HG03558 (cell line): ENCODE results near the gene NEFH.
"Not testable (repeated sequence)": the region's sequence is repeated elsewhere in the genome, so short reads cannot be mapped to it uniquely, and the experiment has no call there.

Experiments
- ATAC-seq: cut with Tn5 transposase; IDR thresholded peaks from one replicate; pipeline ENCODE4 v1.9.1; 2021; ENCODE audit warnings: moderate number of reproducible peaks; ENCODE audit not compliant: unreplicated experiment; ENCODE audit errors: extremely low read depth

NEFH gene, protein sequence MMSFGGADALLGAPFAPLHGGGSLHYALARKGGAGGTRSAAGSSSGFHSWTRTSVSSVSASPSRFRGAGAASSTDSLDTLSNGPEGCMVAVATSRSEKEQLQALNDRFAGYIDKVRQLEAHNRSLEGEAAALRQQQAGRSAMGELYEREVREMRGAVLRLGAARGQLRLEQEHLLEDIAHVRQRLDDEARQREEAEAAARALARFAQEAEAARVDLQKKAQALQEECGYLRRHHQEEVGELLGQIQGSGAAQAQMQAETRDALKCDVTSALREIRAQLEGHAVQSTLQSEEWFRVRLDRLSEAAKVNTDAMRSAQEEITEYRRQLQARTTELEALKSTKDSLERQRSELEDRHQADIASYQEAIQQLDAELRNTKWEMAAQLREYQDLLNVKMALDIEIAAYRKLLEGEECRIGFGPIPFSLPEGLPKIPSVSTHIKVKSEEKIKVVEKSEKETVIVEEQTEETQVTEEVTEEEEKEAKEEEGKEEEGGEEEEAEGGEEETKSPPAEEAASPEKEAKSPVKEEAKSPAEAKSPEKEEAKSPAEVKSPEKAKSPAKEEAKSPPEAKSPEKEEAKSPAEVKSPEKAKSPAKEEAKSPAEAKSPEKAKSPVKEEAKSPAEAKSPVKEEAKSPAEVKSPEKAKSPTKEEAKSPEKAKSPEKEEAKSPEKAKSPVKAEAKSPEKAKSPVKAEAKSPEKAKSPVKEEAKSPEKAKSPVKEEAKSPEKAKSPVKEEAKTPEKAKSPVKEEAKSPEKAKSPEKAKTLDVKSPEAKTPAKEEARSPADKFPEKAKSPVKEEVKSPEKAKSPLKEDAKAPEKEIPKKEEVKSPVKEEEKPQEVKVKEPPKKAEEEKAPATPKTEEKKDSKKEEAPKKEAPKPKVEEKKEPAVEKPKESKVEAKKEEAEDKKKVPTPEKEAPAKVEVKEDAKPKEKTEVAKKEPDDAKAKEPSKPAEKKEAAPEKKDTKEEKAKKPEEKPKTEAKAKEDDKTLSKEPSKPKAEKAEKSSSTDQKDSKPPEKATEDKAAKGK

DNA sequence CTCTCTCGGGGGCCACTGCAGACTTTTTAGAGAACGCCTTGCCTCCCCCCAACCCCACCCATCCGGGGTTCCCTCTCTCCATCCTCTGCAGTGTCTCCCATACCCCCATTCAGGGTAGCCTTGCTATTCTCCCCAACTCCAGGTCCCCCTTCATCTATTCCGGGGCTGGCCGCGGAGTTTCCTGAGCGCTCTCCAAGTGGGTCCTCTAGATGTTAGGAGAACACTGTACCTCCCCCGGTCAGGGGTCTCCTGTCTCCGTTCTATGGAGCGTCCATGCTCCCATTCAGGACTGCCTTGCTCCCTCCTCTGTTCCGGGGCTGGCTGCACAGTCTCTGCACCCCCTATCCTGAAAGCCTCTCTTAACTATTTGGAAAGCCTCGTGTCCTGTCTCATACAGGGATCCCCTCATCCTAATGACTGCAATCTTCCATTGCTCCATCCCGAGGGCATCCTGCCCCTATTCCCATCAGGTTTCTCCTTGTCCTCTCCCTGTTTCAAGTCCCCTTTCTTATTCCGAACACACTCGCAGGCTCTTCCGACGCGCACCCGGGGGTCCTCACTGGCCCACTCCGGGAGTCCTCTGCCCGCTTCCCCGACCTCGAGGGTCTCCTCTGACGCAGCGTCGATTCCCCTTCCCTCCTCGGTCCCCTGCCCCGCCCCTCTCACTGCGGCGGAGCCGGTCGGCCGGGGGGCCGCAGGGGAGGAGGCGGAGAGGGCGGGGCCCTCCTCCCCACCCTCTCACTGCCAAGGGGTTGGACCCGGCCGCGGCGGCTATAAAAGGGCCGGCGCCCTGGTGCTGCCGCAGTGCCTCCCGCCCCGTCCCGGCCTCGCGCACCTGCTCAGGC lies at the start of gene NEFH:
TSS of gene NEFH (plus strand) at position 802 of the 845 bp plus-strand sequence. CDS start 45 bp downstream, outside the sequence.
- no peak for ATAC-seq

DNA sequence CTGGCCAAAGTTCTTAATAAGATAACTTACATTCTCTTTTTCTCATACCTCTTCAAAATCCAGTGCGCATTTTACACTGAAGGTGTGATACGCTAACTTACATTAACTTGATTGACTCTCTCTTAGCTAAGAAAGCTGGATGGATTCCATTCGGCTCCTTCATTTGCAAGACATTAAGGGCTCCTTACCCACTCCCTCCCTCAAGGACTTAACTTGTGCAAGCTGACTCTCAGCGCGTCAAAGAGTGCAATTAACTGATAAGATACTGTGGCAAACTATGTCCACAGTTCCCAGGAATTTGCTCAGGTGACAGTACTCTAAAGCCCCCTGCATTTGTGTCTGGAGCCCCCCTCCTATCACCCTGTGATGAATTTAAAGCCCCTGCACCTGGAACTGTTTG lies 48.0 kb upstream of the NEFH start:
- no peak for ATAC-seq

DNA sequence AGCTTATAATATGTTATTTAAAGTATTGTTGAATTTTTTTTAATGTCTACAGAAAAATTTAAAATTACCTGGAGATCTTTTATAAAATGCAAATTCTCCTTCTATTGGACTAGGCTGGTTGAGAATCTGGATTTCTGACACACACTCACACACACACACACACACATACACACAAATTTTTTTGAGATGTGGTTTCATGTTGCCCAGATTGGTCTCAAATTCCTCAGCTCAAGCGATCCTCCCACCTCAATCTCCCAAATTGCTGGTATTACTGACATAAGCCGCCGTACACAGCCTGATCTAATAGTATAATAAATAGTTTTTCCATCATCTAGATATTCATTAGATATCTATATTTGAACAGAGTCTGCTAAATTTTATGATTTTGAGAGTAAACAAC lies 46.2 kb upstream of the NEFH start:
- ATAC-seq, result no peak

DNA sequence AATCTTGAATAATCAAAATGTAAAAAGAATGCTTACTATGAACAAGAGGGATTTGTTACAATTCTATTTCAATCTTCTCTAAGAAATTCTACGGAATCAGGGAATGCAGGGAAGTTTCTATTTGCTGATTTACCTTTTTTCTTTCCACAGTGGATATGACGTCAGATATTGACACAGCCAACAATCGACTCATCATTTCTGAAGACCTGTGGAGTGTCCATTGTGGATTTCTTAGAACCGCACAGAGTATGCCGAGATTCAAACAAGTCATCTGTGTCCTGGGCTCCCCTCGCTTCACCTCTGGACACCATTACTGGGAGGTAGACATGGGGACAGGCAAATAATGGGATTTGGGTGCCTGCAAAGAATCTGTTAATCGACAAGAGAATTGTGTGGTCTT lies 45.7 kb upstream of the NEFH start:
- ATAC-seq, result no peak

DNA sequence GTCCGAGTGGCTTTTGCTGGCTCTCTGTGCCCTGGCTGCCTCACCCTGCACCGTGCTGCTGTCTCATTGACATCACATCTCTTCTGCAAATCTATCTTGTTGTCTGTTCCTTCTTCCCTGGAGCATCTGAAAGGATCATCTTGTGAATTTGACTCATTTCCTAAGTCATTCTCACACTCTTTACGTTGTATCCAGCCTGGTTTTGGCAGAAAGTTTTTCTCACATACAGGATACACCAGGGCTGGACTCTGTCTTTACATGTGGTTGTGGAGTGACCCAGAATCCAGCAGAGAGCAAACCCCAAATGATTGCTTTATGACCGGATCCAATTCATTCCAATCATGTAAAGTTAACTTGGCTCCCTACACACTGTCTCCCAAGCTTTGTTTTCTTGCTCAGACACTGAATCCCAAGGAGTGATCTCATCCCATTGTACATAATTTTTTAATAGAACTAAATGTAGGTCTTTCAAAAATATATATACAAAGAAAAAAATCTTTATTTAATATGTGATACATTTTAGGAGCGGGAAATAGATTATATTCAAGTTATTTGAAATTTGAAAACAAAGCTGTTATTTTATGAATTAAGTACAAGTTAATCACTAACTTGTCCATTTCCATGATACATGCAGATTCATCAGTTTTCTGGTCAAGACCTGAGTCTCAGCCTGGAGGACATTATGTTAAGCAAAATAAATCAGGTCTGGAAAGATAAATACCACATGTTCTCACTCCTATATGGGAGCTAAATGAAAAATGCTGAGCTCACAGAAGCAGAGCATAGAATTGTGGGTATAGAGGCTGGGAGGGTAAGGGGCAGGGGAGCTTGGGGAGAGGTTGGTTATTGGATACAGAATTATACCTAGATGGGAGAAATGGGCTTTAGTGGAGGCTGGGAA lies 44.5 kb upstream of the NEFH start:
- ATAC-seq, result no peak

DNA sequence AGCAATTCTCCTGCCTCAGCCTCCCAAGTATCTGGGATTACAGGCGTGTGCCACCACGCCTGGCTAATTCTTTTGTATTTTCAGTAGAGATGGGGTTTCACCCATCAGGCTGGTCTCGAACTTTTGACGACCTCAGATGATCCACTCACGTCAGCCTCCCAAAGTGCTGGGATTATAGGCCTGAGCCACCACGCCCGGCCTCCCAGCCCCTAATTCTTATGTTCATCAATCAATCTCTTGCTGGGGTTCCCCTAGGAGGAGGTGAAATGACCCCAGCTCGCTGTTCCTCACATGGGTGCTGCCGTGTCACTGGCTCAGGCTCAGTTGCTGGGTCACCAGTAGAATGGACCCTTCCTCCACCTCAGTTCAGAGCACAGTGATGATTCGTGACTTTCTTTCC lies 41.7 kb upstream of the NEFH start, which contains the start of gene RFPL1:
TSS of gene RFPL1 (plus strand) at position 301 of the 400 bp plus-strand sequence.
- not testable (repeated sequence) for ATAC-seq

DNA sequence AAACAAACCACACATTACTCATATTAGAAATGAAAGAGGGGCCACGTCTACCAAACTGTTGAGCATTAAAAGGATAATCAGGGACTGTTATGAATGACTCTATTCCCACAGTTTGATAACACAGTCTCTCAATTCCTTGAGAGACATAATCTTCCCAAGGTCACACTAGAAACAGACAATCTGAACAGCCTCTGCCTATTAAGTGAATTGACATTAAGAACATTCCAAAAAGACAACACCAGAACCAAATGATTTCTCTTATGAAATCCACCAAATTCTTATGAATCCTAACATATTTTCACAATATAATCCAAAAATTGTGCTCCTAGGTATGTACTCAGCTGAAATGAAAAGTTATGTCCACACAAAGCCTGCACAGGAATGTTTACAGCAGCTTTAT lies 37.0 kb upstream of the NEFH start:
- ATAC-seq, result no peak

DNA sequence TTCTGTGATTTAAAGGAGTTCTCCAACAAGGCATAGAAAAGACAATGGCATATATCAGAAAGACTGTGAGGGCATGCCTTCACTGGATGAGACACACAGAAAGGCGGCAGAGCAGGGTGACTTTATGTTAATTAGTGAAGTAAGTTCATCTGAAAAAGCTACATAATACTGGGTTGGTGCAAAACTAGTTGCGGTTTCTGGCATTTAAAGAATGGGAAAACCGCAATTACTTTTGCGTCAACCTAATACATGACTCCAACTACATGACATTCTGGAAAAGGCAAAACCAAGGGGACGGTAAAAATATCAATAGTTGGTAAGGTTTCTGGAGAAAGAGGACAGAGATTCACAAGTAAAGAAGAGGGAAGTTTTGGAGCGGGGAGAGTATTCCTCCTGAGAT lies 36.6 kb upstream of the NEFH start:
- ATAC-seq, result no peak

DNA sequence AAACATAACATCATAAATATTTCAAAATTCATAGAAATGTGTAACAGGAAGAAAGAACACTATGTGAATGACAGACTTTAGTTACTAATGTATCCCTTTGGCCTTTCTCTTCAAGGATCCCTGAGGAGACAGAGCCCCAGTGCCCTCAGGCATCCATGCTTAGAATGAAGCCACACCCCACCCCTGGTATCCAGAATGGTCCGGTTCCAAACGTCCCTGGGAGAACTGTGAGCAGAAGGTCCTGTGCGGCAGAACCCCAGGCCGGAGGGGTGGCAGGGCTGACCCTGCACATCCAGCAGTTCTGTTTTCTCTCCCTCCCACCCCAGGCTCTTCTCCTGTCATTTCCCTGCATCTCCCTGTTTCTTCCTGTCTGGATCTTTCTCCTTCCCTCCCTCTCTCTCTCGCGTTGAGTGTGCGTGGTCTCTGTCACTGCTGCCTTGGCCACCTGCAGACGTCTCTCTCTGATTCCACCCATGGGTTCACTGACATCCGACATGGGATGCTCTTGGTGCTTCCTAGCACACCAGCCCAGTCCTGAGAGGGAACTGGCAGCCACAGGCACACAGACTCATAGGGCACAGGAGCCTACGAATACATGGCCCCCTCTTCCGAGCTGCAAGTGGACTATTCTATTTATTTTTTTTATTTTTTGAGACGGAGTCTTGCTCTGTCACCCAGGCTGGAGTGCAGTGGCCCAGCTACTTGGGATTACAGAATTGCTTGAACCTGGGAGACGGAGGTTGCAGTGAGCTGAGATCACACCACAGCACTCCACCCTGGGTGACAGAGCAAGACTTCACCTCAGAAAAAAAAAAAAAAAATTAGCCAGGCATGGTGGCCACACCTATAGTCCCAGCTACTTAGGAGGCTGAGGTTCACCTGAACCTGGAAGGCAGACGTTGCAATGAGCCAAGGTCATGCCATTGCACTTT lies 35.9 kb upstream of the NEFH start:
- ATAC-seq, result no peak

DNA sequence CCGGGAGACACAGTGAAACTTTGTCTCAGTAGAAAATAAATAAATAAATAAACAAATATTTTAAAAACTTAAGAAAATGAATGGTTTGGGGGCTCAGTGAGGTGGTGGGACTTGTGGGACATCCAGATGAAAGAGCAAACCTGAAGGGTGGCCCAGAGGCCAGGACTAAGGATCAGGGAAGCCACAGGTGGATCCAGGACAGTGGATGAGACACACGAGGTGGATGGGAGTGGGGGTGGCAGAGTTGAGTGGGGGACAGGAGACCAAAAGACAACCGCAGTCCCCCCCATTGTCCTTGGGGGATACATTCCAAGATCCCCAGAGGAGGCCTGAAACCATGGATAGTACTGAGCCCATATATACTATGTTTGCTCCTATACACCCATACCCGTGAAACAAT lies 34.5 kb upstream of the NEFH start:
- ATAC-seq, result no peak

DNA sequence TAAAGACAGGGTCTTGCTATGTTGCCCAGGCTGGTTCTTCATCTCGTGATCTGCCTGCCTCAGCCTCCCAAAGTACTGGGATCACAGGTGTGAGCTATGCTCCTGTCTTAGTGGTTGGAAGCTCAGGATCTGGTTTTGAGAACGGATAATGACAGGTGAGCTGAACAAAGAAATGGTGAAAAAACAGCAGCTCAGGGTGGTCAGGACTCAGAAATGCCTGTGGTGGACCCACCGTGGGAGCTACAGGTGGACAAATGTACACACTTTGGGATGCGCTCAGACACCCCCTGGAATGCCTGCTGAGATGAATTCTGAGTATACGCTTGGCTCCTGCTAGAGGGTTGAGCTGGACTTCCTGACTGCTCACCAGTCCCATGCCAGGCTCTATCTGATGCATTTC lies 32.1 kb upstream of the NEFH start:
- ATAC-seq, result no peak

DNA sequence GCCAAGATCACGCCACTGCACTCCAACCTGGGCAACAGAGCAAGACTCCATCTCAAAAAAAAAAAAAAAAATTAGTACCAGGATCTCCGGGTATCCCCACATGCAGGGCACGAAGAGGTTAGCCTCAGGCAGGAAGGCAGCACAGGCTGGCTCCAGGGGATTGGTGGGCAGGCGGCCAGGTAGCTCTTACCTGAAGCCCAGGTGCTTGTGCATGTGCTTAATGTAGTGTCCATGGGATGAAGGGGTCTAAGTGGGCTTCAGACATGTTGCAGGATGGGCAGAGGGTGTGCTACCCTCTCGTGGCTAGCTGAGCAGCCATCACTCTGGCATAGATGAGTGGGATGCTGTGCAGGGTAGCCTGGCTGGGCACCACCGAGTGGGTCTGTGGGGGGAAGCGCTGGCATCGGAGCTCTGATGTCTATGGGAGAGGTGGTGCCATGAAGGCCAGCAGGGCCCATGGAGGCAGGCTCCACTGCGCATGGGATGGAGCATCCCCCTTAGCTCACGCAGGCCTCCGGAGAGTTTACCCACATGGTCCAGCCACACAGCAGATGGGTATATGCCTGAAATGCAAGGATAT lies 30.6 kb upstream of the NEFH start:
- no peak for ATAC-seq

DNA sequence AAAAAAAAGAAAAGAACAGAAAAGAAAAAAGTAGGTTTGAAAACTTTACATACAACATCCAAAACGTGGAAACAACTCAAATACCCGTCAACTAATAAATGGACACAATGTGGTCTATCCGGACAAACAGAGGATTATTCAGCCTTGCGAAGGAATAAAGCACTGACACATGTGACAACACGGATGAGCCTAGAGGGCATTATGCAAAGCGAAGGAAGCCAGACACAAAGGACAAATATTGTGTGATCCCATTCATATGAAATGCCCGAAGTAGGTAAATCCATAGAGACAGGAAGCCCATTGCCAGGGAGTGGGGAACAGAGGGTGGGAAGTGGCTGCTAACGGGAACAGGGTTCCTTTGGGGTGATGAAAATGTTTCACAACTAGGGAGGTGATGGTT lies 29.8 kb upstream of the NEFH start:
- ATAC-seq, result no peak

DNA sequence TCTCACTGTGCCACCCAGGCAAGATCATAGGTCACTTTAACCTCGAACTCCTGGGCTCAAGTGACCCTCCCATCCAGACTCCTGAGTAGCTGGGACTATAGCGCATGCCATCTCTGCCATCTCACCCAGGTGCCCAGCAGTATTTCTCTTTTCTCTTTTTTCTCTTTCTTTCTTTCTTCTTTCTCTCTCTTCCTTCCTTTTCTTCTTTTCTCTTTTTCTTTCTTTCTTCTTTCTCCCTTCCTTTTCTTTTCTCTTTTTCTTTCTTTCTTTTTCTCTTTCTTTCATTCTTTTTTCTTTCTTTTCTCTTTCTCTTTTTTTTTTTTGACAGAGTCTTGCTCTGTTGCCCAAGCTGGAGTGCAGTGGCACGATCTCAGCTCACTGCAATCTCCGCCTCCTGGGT lies 28.2 kb upstream of the NEFH start:
- ATAC-seq, result no peak

DNA sequence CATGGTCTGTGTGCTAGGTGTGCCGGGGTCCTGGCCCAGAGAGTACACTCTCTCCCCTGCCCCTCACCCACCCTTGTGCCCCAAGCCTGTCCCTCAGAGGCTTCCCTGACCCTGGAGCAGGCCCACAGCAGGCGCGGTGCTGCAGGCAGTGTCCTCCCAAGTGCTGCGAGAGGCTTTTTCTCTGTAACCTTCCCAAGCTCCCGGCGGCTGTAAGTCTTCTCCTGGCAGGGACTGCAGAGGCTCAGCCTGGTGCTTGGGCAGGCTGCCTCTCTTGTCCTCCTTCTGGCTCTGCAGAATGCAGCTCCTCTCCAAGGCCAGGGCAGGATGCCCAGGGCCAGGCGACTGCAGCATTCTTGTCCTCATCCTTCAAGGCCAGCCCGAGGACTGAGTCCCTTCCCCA lies 25.7 kb upstream of the NEFH start:
- ATAC-seq, result no peak

DNA sequence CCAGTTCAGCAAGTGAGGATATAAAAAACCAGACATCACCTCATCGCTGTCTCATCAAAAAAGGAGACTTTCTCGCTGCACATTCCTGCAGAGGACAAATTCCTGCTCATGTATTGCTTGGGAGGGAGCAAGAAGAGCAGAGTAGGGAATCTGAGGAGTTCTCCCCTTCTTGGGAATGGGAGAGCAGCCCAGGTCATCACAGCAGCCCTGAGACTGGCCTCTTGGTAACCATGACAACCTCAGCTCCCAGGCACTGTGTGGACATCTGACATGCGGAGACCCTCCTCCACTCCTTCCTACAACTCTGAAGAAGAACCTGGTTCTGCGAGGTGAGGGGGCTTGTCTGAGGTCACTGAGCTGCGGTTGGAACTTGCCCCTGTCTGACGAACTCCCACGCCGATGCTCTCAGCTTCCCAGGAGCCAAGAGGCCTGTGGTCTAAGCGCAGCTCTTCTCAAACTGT lies 23.8 kb upstream of the NEFH start:
- ATAC-seq, result no peak

DNA sequence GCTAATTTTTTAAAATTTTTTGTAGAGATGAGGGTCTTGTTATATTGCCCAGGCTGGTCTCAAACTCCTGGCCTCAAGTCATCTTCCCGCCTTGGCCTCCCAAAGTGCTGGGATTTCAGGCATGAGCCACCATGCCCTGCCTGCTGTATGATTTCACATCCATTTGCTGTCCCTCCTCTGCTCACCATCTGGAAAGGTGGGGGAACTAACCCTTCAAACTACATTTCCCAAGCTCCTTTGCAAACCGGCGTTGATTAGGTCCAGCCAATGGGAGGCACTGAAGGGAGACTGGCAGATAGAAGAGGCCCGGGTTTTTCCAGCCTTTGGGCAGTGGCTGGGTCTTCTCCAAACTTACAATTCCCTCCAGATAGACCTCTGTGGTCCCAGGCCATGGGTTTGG lies 22.3 kb upstream of the NEFH start:
- no peak for ATAC-seq

DNA sequence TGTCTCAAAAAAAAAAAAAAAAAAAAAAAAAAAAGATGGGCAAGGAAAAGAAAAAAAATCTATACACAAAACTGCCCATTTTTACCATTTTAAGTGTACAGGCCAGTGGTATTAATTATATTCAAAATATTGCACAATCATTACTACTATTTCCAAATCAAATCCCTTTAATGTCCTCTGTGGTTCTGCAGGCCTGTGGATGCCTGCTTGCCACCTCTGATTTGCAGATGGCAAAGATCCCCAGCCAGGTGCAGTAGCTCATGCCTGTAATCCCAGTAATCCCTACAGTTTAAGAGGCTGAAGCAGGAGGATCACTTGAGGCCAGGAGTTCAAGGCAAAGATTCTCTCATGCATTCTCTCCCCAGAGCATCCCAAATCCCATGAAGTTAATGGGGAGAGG lies 21.5 kb upstream of the NEFH start:
- ATAC-seq, result no peak
